ACHN (cell line): ENCODE data around the gene ARHGEF39.

ENCODE experiments used
- DNase-seq: peaks from one replicate; pipeline ENCODE4 v3.0.0-alpha.2; 2015
- in situ Hi-C: cut with HindIII; loops from 2 replicates; pipeline ENCODE4 v1.10.0; 2017; ENCODE audit warnings: low sequenced_read_pairs, low pct_ligation_motif_present, low pct_unique_long_range_greater_than_20kb

ARHGEF39 gene

GRCh38 chr9:35611230-35611797 is 53.7 kb downstream of the ARHGEF39 start:
- in situ Hi-C loops: no loop called here
- DNase-seq: peak; percentile 40

DNA sequence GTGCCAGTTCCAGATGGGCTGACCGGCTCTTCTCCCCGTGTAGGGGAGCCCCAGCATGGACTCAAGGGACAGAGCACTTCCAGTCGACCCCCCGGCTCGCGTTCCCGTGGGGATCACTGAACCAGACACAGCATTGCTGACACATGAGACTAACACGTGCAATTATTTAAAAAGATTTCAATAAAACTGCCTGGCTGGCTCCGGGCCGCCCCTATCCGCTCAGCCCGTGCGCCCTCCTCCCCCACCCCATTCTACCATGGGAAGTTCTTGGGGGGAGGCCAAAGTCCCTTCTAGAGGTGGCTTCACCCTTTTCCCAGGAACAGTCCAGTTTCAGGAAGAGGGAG is 55.2 kb downstream of the ARHGEF39 start:
- DNase-seq: no peak
- in situ Hi-C loops: no loop called here
